Glomerular visceral epithelial cell (primary cell): ENCODE measurements around the gene PLEKHB2.
"Not testable (repeated sequence)": the region's sequence is repeated elsewhere in the genome, so short reads cannot be mapped to it uniquely, and the experiment has no call there.

Experiments used
- DNase-seq: peaks from one replicate; pipeline ENCODE4 v3.0.0-alpha.2; 2016; ENCODE audit errors: extremely low spot score

Gene PLEKHB2

GRCh38 chr2:131143803-131144202, 38.7 kb downstream of the PLEKHB2 start:
- DNase-seq = no peak

GRCh38 chr2:131145040-131145439, 39.9 kb downstream of the PLEKHB2 start:
- DNase-seq = no peak

GRCh38 chr2:131146231-131146630, 41.1 kb downstream of the PLEKHB2 start:
- DNase-seq = no peak

GRCh38 chr2:131146749-131147148, 41.6 kb downstream of the PLEKHB2 start:
- no peak for DNase-seq

GRCh38 chr2:131148426-131148825, 43.3 kb downstream of the PLEKHB2 start:
- no peak for DNase-seq

GRCh38 chr2:131150109-131150508, 45.0 kb downstream of the PLEKHB2 start:
- DNase-seq = not testable (repeated sequence)

GRCh38 chr2:131151398-131151797, 46.3 kb downstream of the PLEKHB2 start:
- no peak for DNase-seq

- DNase-seq = no peak
Observed at GRCh38 chr2:131152074-131152473, 46.9 kb downstream of the PLEKHB2 start.

- DNase-seq = no peak
Observed at GRCh38 chr2:131153529-131153928, 48.4 kb downstream of the PLEKHB2 start.

GRCh38 chr2:131154071-131154531, 49.0 kb downstream of the PLEKHB2 start:
- DNase-seq = peak; percentile 72

- DNase-seq = no peak
Observed at GRCh38 chr2:131154647-131155046, 49.5 kb downstream of the PLEKHB2 start.

GRCh38 chr2:131155208-131155855, 50.2 kb downstream of the PLEKHB2 start:
- DNase-seq = no peak

- no peak for DNase-seq
Observed at GRCh38 chr2:131156452-131157149, 51.5 kb downstream of the PLEKHB2 start.

GRCh38 chr2:131165562-131165961, 60.4 kb downstream of the PLEKHB2 start:
- not testable (repeated sequence) for DNase-seq

- no peak for DNase-seq
Observed at GRCh38 chr2:131168538-131168937, 63.4 kb downstream of the PLEKHB2 start.

GRCh38 chr2:131178050-131178449, 72.9 kb downstream of the PLEKHB2 start:
- not testable (repeated sequence) for DNase-seq

- not testable (repeated sequence) for DNase-seq
Observed at GRCh38 chr2:131178721-131179418, 73.7 kb downstream of the PLEKHB2 start.

GRCh38 chr2:131181451-131181850, 76.3 kb downstream of the PLEKHB2 start:
- not testable (repeated sequence) for DNase-seq

GRCh38 chr2:131193421-131193820, 88.3 kb downstream of the PLEKHB2 start:
- DNase-seq = not testable (repeated sequence)

GRCh38 chr2:131196186-131196585, 91.0 kb downstream of the PLEKHB2 start:
- not testable (repeated sequence) for DNase-seq
